Upper lobe of left lung (tissue), 6 donors: ENCODE data around the gene CEP43. TPM values are rescaled to one million over a fixed set of nuclear protein-coding genes. Genes with fewer than 3 reads are reported as not detected.
A peak's percentile ranks its signal among the peaks of the same experiment; 100 is the strongest.

ENCODE experiments used
- ATAC-seq, 2 donors: fragments of 200-7000 bp; cut with Tn5 transposase; one replicate each; pipeline ENCODE4 v1.9.1; 2022; ENCODE audit warnings: mild to moderate bottlenecking in 2 of 2, moderate library complexity in 2 of 2; ENCODE audit not compliant: low FRiP score in 2 of 2
- DNase-seq, 2 donors: peaks; one replicate each; pipeline ENCODE4 v3.0.0-alpha.2; 2019 to 2020
- H3K27ac ChIP-seq, 4 donors: fragments of 200-600 bp; sonication (generic); one replicate each; pipeline ENCODE4 v1.5.1; 2016 to 2019
- H3K27me3 ChIP-seq, 4 donors: fragments of 200-600 bp; sonication (generic); one replicate each; pipeline ENCODE4 v1.5.1; 2017 to 2019
- H3K36me3 ChIP-seq, 4 donors: fragments of 200-600 bp; sonication (generic); one replicate each; pipeline ENCODE4 v1.5.1; 2016 to 2019
- H3K4me1 ChIP-seq, 4 donors: fragments of 200-600 bp; sonication (generic); one replicate each; pipeline ENCODE4 v1.5.1; 2018 to 2019
- H3K4me3 ChIP-seq, 4 donors: fragments of 200-600 bp; sonication (generic); one replicate each; pipeline ENCODE4 v1.5.1; 2017 to 2019; ENCODE audit warnings: mild to moderate bottlenecking in 2 of 4, moderate library complexity in 1 of 4
- H3K9me3 ChIP-seq, 4 donors: fragments of 200-600 bp; sonication (generic); one replicate each; pipeline ENCODE4 v1.5.1; 2018 to 2019
- EP300 ChIP-seq, 4 donors: sonication (generic); formaldehyde crosslinking; IDR thresholded peaks; one replicate each; pipeline ENCODE4 v1.5.1; 2017; ENCODE audit warnings: antibody characterized with exemption in 4 of 4, control low read depth in 2 of 4
- POLR2A ChIP-seq, 4 donors: fragments of 450-650 bp; IDR thresholded peaks; one replicate each; pipeline ENCODE4 v1.5.1; 2016 to 2017; ENCODE audit warnings: antibody characterized with exemption in 4 of 4, mild to moderate bottlenecking in 2 of 4
- POLR2AphosphoS5 ChIP-seq, 2 donors: sonication (generic); formaldehyde crosslinking; IDR thresholded peaks; one replicate each; pipeline ENCODE4 v1.5.1; 2017; ENCODE audit warnings: antibody characterized with exemption in 2 of 2
- WGBS, 2 donors: methylation state at CpG; one replicate each; pipeline ENCODE4 v1.1.5; 2017 to 2018; 5-methylcytosine and 5-hydroxymethylcytosine counted together
- total RNA-seq, 6 donors: library from RNA; depleted of rRNA in 4 of 6; stranded (reverse); fragments of >200 nt in 4 of 6; gene quantifications; one replicate each; pipeline versions ENCODE4 v1.1.0 to v1.2.1, GENCODE V29; 2016 to 2021
- TF ChIP-seq, protein P1 (sequence below), 6 experiments: fragments of 450-650 bp in 4 of 6; fragments of 200-600 bp in 2 of 6; sonication (generic) in 2 of 6; IDR thresholded peaks; one replicate each; pipeline ENCODE4 v1.5.1; 2016 to 2019; ENCODE audit warnings: antibody characterized with exemption in 6 of 6
- donor health status: DM: no; HTN: no; CAD: no; lungs with moderate emphysema.
- donor health status: DM: no; HTN: yes; CAD: no; lungs with severe emphysema.

CEP43 gene
- total RNA-seq, 6 donors from 2014 or later, result 7.8 to 70.2 (median 14.1) TPM

DNA sequence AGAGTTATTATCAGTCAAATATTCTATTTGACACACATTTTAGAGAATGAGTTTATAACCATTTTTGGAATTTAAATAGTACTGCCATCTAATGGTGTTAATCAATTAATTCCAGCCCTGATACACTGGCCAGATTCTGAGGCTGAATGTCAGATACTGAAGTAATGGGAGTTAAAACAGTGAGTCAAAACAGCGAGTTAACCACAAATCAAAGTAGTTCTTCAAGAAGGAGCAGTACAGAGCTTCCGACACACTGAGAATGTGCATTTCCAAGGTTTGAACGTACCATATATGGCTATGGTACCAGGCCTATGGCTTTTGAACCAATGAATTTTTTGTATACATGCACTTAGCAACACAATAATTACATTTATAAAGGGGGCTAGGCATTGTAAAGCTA is 11.3 kb upstream of the CEP43 start:
- Histone ChIP-seq H3K4me3 (no peak overlapping the region), H3K4me1 (peaks cover 0 to 3% (median 0%) of the 10 kb centered on the region in 4 donors), H3K36me3 (no peaks in the 10 kb centered on the region), H3K27ac (no peak overlapping the region), H3K27me3 (no peaks in the 10 kb centered on the region), H3K9me3 (no peaks in the 10 kb centered on the region)
- 84 to 94% methylated on average over 3 of the region's 3 CpGs for WGBS, 2 donors
- ATAC-seq (no peak), DNase-seq (no peak)
- TF ChIP-seq, protein P1, sequence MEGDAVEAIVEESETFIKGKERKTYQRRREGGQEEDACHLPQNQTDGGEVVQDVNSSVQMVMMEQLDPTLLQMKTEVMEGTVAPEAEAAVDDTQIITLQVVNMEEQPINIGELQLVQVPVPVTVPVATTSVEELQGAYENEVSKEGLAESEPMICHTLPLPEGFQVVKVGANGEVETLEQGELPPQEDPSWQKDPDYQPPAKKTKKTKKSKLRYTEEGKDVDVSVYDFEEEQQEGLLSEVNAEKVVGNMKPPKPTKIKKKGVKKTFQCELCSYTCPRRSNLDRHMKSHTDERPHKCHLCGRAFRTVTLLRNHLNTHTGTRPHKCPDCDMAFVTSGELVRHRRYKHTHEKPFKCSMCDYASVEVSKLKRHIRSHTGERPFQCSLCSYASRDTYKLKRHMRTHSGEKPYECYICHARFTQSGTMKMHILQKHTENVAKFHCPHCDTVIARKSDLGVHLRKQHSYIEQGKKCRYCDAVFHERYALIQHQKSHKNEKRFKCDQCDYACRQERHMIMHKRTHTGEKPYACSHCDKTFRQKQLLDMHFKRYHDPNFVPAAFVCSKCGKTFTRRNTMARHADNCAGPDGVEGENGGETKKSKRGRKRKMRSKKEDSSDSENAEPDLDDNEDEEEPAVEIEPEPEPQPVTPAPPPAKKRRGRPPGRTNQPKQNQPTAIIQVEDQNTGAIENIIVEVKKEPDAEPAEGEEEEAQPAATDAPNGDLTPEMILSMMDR (IDR thresholded peaks at IDR 0.05), result no peak
- no peak for TF ChIP-seq POLR2AphosphoS5 (IDR thresholded peaks at IDR 0.05)
- TF ChIP-seq EP300 (IDR thresholded peaks at IDR 0.05), result no peak
- TF ChIP-seq POLR2A (IDR thresholded peaks at IDR 0.05), result no peak

DNA sequence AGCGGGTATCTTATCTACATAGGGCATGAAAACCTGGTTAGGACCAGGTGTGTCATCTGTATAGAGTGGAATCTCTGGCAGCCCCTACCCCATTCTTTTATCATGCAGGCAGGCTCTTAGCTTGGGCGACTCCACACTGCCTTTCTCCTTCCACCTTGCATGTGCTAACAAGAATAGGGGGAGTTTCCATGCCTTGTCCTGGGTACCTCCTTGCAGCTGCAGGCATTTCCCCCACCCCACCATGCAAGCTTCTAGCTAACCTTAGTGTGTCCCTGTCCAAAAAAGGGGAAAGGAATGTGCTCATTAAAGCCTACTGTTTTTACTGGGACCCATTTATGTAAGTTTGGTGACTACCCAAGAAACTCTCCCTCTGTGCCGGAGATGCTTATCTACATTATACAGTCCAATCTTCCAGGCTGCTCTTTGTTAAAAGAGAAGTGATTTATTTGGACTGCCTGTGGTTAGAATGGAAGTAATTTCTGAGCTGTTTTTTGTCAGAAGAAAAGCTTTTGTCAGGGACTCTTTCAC is 10.5 kb upstream of the CEP43 start:
- no peaks in the 10 kb centered on the region for H3K9me3 ChIP-seq
- TF ChIP-seq EP300 (IDR thresholded peaks at IDR 0.05) (no peak), POLR2A (IDR thresholded peaks at IDR 0.05) (no peak), POLR2AphosphoS5 (IDR thresholded peaks at IDR 0.05) (no peak)
- TF ChIP-seq, protein P1 (IDR thresholded peaks at IDR 0.05), result no peak
- peak in 1 of 2 donors; percentile 53 for ATAC-seq
- H3K27me3 ChIP-seq, result no peaks in the 10 kb centered on the region
- no peak overlapping the region for H3K27ac ChIP-seq
- WGBS, 2 donors, result 82 to 85% methylated on average over 3 of the region's 3 CpGs
- no peaks in the 10 kb centered on the region for H3K36me3 ChIP-seq
- DNase-seq, result no peak
- H3K4me3 ChIP-seq, result no peak overlapping the region
- H3K4me1 ChIP-seq, result peaks cover 0 to 3% (median 0%) of the 10 kb centered on the region in 4 donors

DNA sequence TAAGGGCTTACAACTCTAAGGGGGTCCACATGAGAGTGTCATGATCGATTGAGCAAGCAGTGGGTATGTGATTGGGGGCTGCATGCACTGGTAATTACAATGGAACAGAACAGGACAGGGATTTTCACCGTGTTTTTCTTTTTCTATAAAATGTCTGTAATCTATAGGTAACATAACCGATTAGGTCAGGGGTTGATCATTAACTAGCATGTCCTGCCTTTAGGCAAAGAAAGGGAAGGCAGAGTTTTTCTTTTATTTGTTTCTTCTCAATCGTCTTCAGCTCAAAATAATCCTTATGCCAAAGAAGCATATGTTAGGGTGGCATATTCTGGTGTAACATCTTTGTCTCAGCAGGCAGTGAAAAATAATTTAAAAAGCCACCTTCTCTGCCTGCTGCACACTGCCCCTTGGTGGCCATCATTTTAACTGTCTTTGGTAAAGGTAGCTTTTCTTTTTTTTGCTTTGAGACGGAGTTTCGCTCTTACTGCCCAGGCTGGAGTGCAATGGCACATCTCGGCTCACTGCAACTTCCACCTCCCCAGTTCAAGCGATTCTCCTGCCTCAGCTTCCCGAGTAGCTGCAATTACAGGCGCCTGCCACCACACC is 9.7 kb upstream of the CEP43 start:
- Histone ChIP-seq H3K27me3 (no peaks in the 10 kb centered on the region), H3K4me1 (peaks cover 0 to 3% (median 0%) of the 10 kb centered on the region in 4 donors), H3K9me3 (no peaks in the 10 kb centered on the region), H3K36me3 (no peaks in the 10 kb centered on the region), H3K27ac (no peak overlapping the region), H3K4me3 (no peak overlapping the region)
- 54 to 62% methylated on average over 10 of the region's 10 CpGs for WGBS, 2 donors
- DNase-seq (no peak), ATAC-seq (peak; percentile 40 to 75)
- TF ChIP-seq, protein P1 (IDR thresholded peaks at IDR 0.05), result peak in 5 of 6 experiments; percentile 19 to 45 (median 34)
- TF ChIP-seq POLR2AphosphoS5 (IDR thresholded peaks at IDR 0.05), result no peak

DNA sequence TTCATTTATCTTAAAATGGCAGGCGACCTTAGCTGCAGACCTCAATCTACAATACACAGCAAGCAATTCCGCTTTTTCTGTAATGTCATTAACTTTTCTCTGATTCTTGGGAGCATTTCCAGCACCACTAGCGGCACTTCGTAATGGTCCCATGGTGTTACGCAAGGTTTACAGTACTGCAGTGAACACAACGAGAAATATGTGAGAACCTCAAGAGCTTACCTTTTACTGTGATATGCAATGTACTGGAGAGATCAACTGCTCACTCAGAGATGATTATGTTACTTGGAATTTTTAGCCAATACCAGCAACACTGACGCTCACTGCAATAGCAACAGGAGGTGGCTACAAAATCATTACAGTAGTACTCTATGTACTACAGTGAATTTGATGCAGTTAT is 2.8 kb upstream of the CEP43 start:
- Histone ChIP-seq H3K27me3 (no peaks in the 10 kb centered on the region), H3K4me1 (peaks cover 7 to 26% (median 15%) of the 10 kb centered on the region in 4 donors), H3K9me3 (no peaks in the 10 kb centered on the region), H3K36me3 (no peaks in the 10 kb centered on the region), H3K4me3 (no peak overlapping the region), H3K27ac (no peak overlapping the region)
- ATAC-seq, result peak in 1 of 2 donors; percentile 5
- TF ChIP-seq, protein P1 (IDR thresholded peaks at IDR 0.05), result no peak
- TF ChIP-seq POLR2A (IDR thresholded peaks at IDR 0.05) (no peak), EP300 (IDR thresholded peaks at IDR 0.05) (peak in 1 of 4 donors; percentile 40)
- peak in 1 of 2 donors; percentile 51 for DNase-seq
- WGBS, 2 donors, result 60 to 67% methylated on average over 7 of the region's 7 CpGs

GRCh38 chr6:166997348-166997747 is 1.8 kb upstream of the CEP43 start:
- 55 to 62% methylated on average over 3 of the region's 3 CpGs for WGBS, 2 donors
- DNase-seq (no peak), ATAC-seq (no peak)
- Histone ChIP-seq H3K27ac (no peak overlapping the region), H3K27me3 (no peaks in the 10 kb centered on the region), H3K36me3 (no peaks in the 10 kb centered on the region), H3K4me3 (peak overlapping the region in 2 of 4 donors; percentile 87 to 98), H3K9me3 (no peaks in the 10 kb centered on the region), H3K4me1 (peaks cover 7 to 26% (median 15%) of the 10 kb centered on the region in 4 donors)
- no peak for TF ChIP-seq POLR2A (IDR thresholded peaks at IDR 0.05)
- no peak for TF ChIP-seq EP300 (IDR thresholded peaks at IDR 0.05)
- TF ChIP-seq POLR2AphosphoS5 (IDR thresholded peaks at IDR 0.05), result no peak
- TF ChIP-seq, protein P1 (IDR thresholded peaks at IDR 0.05), result no peak
